Spleen (tissue), 7 donors: Measurements from ENCODE around the gene SMPDL3A.

Experiments used
- CTCF ChIP-seq, 11 experiments: fragments of 200-600 bp in 7 of 11; fragments of 450-650 bp in 4 of 11; sonication (generic) in 4 of 11; IDR thresholded peaks in 8 of 11; conservative IDR thresholded peaks in 3 of 11; 1 replicate in 7 of 11; 2 replicates in 4 of 11; pipeline versions ENCODE4 v1.4.0 to v1.8.0; 2016 to 2021; ENCODE audit warnings: antibody characterized with exemption in 11 of 11, inconsistent platforms in 4 of 11, mild to moderate bottlenecking in 1 of 11
- POLR2AphosphoS5 ChIP-seq, 3 donors: sonication (generic); formaldehyde crosslinking; IDR thresholded peaks; one replicate each; pipeline ENCODE4 v1.5.1; 2017; ENCODE audit warnings: antibody characterized with exemption in 3 of 3
- donor health status: DM: no; HTN: no; CAD: no; lungs with moderate emphysema.
- donor health status: DM: no; HTN: no; CAD: no.
- donor health status: DM: no; HTN: no; CAD: no.

- no peak for TF ChIP-seq CTCF (IDR thresholded peaks at IDR 0.05 in 8 of 11, conservative IDR thresholded peaks at IDR 0.05 in 3 of 11)
- TF ChIP-seq POLR2AphosphoS5 (IDR thresholded peaks at IDR 0.05) = no peak
These were observed 43.4 kb downstream of the SMPDL3A start for GRCh38 chr6:122832459-122832858.
